ENCODE measurements around the gene DPEP2.
"Not testable (repeated sequence)": the region's sequence is repeated elsewhere in the genome, so short reads cannot be mapped to it uniquely, and the experiment has no call there.

The DPEP2 gene

GRCh38 chr16:67998779-67999688 lies at the start of gene DPEP2:
Gene DPEP2 (minus strand): TSS chr16:67999484. CDS start chr16:67993212, 6,272 bp downstream.
- not testable (repeated sequence) for DNase-seq

GRCh38 chr16:68047987-68048386 lies 48.7 kb upstream of the DPEP2 start:
- no peak for DNase-seq

- DNase-seq, result no peak
Measured at GRCh38 chr16:68046106-68046505, 46.8 kb upstream of the DPEP2 start.

- DNase-seq, result no peak
Measured at GRCh38 chr16:68041783-68042182, 42.5 kb upstream of the DPEP2 start.

GRCh38 chr16:68040506-68041288 lies 41.4 kb upstream of the DPEP2 start:
- no peak for DNase-seq

- DNase-seq, result no peak
Measured at GRCh38 chr16:68037841-68038597, 38.7 kb upstream of the DPEP2 start.

- no peak for DNase-seq
Measured at GRCh38 chr16:68035227-68035626, 35.9 kb upstream of the DPEP2 start.

- no peak for DNase-seq
Measured at GRCh38 chr16:68033101-68033500, 33.8 kb upstream of the DPEP2 start.

- no peak for DNase-seq
Measured at GRCh38 chr16:68031951-68032350, 32.7 kb upstream of the DPEP2 start.

GRCh38 chr16:68030108-68030507 lies 30.8 kb upstream of the DPEP2 start:
- not testable (repeated sequence) for DNase-seq

- DNase-seq, result no peak
Measured at GRCh38 chr16:68028996-68029395, 29.7 kb upstream of the DPEP2 start.

GRCh38 chr16:68022728-68023537 lies 23.6 kb upstream of the DPEP2 start, which contains the start of the genes DDX28 and DUS2:
Gene DDX28 (minus strand): TSS chr16:68023232. CDS start chr16:68023202, 30 bp downstream.
Gene DUS2 (plus strand): TSS chr16:68023284. CDS start chr16:68038024, 14,740 bp downstream.
- peak; percentile 64 for DNase-seq

- DNase-seq, result no peak
Measured at GRCh38 chr16:68022278-68022727, 23.0 kb upstream of the DPEP2 start.

- no peak for DNase-seq
Measured at GRCh38 chr16:68021490-68021889, 22.2 kb upstream of the DPEP2 start.

- DNase-seq, result no peak
Measured at GRCh38 chr16:68019167-68019680, 19.9 kb upstream of the DPEP2 start.

- no peak for DNase-seq
Measured at GRCh38 chr16:68015681-68016080, 16.4 kb upstream of the DPEP2 start, which contains the start of gene DPEP2NB. Gene DPEP2NB (minus strand): TSS chr16:68015911. CDS start chr16:68015770, 141 bp downstream.

GRCh38 chr16:68013440-68013839 lies 14.2 kb upstream of the DPEP2 start:
- DNase-seq, result no peak

GRCh38 chr16:68009872-68010271 lies 10.6 kb upstream of the DPEP2 start:
- not testable (repeated sequence) for DNase-seq

- no peak for DNase-seq
Measured at GRCh38 chr16:68009157-68009735, 10.0 kb upstream of the DPEP2 start.

GRCh38 chr16:68005786-68006286 lies 6.6 kb upstream of the DPEP2 start:
- DNase-seq, result no peak

- DNase-seq, result no peak
Measured at GRCh38 chr16:68005211-68005610, 5.9 kb upstream of the DPEP2 start.
